ENCODE results near the gene OXNAD1.
A peak's percentile ranks its signal among the peaks of the same experiment; 100 is the strongest.

Gene OXNAD1

DNA sequence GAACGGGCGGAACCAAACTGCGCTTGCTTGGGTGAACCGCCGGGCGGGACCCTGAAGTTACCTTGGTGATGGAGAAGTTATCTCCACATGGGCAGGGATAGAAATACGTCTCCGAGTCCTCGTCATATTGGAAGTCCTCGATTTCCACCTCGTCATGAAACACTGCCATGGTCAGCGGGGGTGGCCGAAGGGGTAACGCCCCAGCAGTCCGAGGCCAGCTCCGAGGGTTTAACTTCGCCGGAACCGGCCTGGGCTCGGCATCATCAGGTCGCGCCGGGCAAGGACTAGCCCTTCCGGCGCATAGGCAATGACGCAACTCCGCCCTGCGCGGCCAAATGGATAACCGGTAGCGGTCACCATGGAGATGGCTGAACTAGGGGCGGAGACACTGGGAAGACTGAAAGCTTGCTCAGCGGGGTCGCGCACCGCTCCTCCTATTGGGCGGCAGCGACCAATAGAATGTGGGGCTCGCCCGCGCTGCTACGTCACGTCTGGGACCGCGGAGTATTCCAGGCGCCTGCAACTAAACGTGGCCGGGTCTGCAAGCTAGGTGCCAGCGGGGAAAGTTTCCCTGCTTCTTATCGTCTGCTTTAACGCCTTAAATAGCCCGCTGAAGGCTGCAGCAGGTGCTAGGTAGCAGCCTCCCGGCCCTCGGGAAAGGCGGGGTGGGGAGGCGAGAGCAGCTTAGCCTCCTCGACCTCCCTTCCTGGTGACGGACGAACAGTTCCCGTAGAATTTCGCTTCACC is at the start of gene OXNAD1, which contains the start of gene DPH3:
OXNAD1 (plus strand) TSS at position 505 of the 747 bp plus-strand sequence. CDS start 5,741 bp downstream, outside the sequence.
DPH3 (minus strand) TSS at position 236 of the 747 bp plus-strand sequence; CDS start at position 169, 67 bp downstream.
- DNase-seq: peak; percentile 99

DNA sequence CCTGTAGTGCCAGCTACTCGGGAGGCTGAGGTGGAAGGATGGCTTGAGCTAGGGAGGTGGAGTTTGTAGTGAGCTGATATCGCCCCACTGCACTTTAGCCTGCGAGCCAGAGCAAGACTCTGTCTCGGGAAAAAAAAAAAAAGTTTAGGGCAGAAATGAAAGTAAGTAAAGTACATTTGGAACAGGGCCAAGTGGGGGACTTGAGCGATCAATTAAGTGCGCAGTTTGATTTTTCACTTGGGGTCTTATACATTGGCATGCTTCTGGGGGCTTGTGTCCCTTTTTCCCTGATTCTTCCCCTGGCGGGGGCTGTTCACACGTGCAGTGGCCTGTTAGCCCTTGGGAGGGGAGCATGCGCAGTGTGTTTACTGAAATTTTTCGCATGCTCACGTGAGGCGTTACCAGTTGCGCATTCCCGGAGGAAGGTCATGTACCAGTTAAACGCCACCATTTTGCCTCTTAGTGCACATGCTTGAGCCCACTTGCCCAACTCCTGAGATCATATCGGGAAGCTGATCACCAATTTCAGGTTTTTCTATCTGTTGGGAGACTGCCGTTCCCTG is 48.6 kb upstream of the OXNAD1 start:
- no peak for DNase-seq

- no peak for DNase-seq
These were observed 45.2 kb upstream of the OXNAD1 start for GRCh38 chr3:16219777-16220176.

- DNase-seq: no peak
These were observed 43.0 kb upstream of the OXNAD1 start for GRCh38 chr3:16221990-16222389.

GRCh38 chr3:16222547-16222946 is 42.5 kb upstream of the OXNAD1 start:
- DNase-seq: no peak

GRCh38 chr3:16224325-16224724 is 40.7 kb upstream of the OXNAD1 start:
- DNase-seq: no peak

- no peak for DNase-seq
These were observed 37.4 kb upstream of the OXNAD1 start for GRCh38 chr3:16227566-16227965.

DNA sequence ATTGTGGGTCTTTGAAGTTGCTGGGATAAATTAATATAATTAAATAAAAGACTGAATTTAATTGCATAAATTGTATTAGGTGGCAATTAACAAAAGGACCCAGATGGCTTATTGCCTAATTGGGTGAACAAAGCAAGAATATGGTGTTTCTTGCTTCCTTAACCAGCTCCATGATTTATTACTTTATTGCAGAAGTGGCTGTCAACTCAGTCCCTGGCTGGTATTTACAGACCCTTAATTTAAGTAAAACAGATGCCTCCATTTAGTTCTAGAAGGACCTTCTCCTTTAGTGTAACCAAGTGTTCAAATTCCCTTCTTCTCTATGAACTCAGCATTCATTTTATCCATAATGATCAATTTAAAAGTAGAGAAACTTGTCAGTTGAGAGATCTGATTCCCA is 35.3 kb upstream of the OXNAD1 start:
- no peak for DNase-seq

DNA sequence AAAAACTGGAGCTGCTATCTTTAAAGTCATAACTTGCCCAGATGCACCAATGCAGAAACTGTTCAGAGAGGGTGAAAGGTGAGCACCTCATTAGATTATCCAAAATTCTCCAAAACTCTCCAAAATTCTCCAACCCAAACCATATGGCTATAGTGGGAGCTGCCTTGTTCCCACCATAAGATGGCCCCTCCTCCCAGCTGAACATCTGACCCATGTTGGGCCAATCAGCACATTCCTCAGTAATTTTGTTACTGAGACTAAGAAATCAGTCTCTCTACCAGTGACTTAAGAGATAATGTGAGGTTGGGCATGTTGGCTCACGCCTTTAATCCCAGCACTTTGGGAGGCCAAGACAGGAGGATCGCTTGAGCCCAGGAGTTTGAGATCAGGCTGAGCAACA is 33.0 kb upstream of the OXNAD1 start:
- no peak for DNase-seq

- no peak for DNase-seq
These were observed 31.2 kb upstream of the OXNAD1 start for GRCh38 chr3:16233806-16234205.

DNA sequence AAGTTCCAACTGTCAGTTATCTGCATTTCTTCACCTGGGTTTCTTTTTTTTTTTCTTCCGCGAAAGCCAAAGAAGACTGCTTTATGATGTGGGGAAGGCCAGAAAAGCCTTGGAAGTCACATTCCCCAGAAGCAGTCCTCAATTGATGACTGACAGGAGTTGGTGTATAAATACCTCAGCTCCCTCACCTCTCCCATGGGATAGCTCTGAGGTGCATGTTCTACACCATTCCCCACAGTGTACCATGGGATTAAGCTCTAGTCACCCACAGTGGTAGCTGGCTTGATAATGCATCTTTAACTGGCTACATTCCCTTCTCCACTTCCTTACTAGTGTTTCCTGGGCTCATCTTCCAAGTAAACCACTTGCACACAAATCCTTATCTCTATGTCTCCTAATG is 30.7 kb upstream of the OXNAD1 start:
- DNase-seq: no peak

DNA sequence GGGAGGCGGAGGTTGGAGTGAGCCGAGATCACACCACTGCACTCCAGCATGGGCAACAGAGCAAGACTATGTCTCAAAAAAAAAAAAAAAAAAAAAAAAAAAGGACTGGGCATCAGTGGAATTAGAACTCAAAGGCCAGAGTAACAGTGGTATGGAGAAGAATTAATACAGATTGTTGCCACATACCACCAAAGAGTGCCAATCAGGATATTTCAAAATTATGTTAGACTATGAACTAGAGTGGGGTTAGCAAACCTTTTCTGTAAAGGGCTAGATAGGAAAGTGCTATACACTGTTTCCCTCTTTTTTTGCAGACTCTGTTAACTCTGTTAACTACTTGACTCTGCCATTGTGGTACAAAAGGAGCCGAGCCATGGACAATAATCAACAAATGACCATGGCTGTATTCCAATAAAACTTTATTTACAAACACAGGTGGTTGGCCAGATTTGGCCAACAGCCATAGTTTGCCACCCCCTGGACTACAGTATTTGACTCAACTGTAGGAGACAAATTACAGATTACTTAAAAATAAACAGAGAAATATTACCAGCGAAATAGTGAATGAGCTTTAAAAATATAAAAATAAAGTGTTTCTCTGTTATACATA is 28.9 kb upstream of the OXNAD1 start:
- DNase-seq: no peak

GRCh38 chr3:16236856-16237393 is 28.1 kb upstream of the OXNAD1 start:
- DNase-seq: no peak

- no peak for DNase-seq
These were observed 25.8 kb upstream of the OXNAD1 start for GRCh38 chr3:16239086-16239770.

DNA sequence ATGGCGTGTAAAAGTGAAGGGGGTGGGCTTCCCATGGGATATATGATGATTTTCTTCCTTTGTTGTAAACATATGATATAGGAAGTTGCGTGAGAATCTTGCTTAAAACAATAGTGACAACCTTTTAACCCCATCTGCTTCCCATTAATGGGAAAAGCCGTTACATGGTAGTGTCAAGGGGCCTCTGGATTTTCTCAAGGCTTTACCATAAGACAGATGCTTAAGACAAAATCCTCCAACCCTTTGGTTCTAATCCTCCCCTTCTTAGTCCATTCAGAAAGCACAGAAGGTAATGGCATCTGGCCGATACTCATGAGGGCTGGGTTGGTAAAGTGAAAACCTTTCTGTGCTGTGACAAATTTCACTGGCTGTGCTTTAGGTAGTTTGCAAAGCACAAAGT is 25.2 kb upstream of the OXNAD1 start:
- DNase-seq: no peak

DNA sequence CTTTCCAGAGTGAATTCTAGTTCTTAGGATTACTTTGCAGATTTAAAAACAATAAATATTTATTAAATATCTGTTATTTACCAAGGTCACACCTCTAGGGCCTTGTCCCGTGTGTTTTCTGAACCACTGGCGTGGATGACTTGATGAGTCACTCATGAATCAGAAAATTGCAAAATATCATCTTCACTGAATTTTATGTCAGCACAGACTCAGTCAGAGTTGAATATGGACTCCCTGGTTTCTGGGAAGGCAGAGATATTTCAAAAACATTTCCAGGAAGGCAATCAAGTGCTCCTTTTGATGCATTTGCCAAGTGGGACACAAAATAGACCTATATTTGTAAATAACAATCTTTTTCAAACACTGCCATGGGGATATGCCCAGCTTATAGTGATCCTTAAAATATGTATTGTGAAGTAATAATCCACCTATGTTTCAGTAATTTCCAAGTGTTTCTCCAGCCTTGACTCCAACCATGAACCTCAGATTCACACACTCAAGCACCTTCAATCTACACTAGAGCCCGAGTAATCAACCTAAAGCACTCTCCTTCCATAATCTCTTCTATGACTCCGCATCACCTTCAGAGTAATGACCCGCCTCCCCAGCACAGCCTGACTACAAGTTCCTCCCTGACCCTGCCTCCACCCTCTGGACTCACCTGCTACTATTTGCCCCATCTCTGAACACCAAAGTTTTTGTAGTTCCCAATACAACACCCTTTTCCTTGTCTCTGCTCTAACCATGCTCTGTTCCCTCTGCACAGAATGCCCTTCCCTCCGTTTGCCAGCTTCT is 24.6 kb upstream of the OXNAD1 start:
- DNase-seq: no peak

DNA sequence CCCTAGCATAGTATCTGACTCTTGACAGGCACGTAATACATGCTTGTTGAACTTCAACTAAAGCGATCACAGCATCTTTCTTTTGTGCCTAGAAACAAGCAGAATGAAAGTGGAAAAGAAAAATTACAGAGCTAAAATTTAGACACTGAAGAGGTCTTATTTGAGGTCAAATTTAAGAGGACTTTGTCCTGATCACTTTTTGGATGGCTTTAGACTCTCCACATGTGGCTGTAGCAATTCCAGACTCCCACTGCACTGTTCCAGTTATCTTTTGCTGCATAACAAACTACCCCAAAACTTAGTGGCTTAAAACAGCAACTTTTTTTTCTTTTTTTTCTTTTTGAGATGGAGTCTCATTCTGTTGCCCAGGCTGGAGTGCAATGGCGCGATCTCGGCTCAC is 23.8 kb upstream of the OXNAD1 start:
- DNase-seq: no peak

- DNase-seq: no peak
These were observed 22.8 kb upstream of the OXNAD1 start for GRCh38 chr3:16242177-16242576.

DNA sequence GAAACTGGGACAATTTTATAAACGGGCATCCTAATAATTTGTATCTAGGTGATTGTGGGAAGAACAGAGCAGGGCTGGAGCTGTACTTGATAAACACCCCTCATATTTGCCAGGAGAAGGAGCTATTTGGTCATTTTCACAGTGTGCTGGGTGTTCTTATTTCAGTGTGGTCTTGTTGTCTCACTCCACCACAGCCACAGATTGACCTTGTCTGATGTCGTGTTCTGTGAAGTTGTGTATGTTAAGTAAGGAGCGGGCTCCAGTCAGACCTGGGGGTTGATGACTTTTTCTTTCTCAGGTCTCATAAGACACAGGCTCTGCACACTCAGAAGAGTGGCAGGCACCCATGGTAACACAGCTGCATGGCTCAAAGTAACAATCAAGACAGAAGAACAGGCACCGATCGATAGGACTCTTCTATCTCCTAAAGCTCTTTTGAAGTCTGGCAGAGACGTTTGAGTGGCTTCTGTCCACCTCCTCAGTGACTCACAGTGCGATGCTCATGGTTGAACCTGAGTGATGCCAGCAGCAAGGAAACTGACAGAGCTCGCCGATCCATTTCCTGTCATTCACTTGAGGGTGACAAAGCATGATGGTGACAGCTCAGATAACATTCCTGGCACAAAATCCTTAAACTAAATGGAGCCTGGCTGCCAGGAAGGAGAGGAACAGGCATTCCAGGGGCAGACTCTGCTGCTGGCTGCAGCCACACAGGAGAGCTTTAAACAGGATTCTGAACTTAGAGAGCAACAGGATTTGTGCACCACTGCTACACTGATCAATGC is 21.1 kb upstream of the OXNAD1 start:
- DNase-seq: no peak

DNA sequence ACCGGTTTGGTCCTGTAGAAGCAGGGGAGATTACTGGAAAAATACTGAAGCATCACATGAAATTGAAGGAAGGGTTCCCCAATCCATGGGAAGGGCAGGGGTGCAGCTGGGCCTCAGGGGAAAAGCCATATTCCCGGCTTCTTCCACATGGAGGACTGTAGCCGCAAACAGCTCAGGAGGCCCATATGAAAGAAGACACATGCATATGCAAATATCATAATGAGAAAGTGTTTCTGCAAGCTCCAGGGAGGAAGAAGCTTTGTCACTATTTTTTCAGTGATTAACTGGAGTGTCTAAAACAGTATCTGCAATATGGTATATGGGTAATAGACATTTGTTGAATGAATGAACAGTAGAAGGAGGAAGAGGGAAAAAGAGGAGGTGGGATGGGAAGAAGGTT is 19.4 kb upstream of the OXNAD1 start:
- DNase-seq: no peak

- peak; percentile 71 to 82 for DNase-seq
These were observed 17.5 kb upstream of the OXNAD1 start for GRCh38 chr3:16247282-16248061.

Data from activated CD4-positive, alpha-beta T cell treated with anti-CD3 and anti-CD28 coated beads, Interleukin-2, amount 50 U/mL, for 48 hours (primary cell).